GM20431 (cell line): ENCODE results near the gene ETFA.

Experiments
- in situ Hi-C: fragments of 300-500 bp; cut with MseI, MboI; formaldehyde crosslinking; loops from one replicate; pipeline ENCODE4 v1.15.0; 2020; ENCODE audit warnings: low sequenced_read_pairs; ENCODE audit not compliant: unreplicated experiment

Gene ETFA

GRCh38 chr15:76341366-76342057 lies 30.2 kb upstream of the ETFA start:
- in situ Hi-C loops, result no loop called here

- in situ Hi-C loops, result no loop called here
Observed at GRCh38 chr15:76340803-76341365, 29.6 kb upstream of the ETFA start.

GRCh38 chr15:76340198-76340802 lies 29.0 kb upstream of the ETFA start:
- in situ Hi-C loops, result no loop called here

- in situ Hi-C loops, result no loop called here
Observed at GRCh38 chr15:76339305-76340197, 28.3 kb upstream of the ETFA start.

GRCh38 chr15:76338486-76339304 lies 27.4 kb upstream of the ETFA start:
- in situ Hi-C loops, result no loop called here

GRCh38 chr15:76337696-76338485 lies 26.6 kb upstream of the ETFA start:
- in situ Hi-C loops, result no loop called here

- in situ Hi-C loops, result no loop called here
Observed at GRCh38 chr15:76337059-76337695, 25.9 kb upstream of the ETFA start.

GRCh38 chr15:76336254-76337058 lies 25.2 kb upstream of the ETFA start, which contains the start of gene ISL2:
ISL2 (plus strand) TSS chr15:76336773; CDS start chr15:76336884, 111 bp downstream.
- in situ Hi-C loops, result no loop called here

GRCh38 chr15:76335307-76336253 lies 24.3 kb upstream of the ETFA start:
- in situ Hi-C loops, result no loop called here

GRCh38 chr15:76334438-76335306 lies 23.4 kb upstream of the ETFA start:
- in situ Hi-C loops, result no loop called here

- in situ Hi-C loops, result no loop called here
Observed at GRCh38 chr15:76333720-76334437, 22.6 kb upstream of the ETFA start.

GRCh38 chr15:76333309-76333708 lies 22.0 kb upstream of the ETFA start:
- in situ Hi-C loops, result no loop called here

GRCh38 chr15:76332796-76333195 lies 21.5 kb upstream of the ETFA start:
- in situ Hi-C loops, result no loop called here

GRCh38 chr15:76330080-76330680 lies 18.9 kb upstream of the ETFA start:
- in situ Hi-C loops, result no loop called here

- in situ Hi-C loops, result no loop called here
Observed at GRCh38 chr15:76328958-76329357, 17.7 kb upstream of the ETFA start.
